GM10248 (cell line): ENCODE data around the gene VANGL1.

Experiments used
- CTCF ChIA-PET: fragments of 300-600 bp; sonication (Branson Sonifier 250); formaldehyde crosslinking; extraction: SDS; loops from one replicate; lab custom pipeline; 2021; ENCODE audit warnings: antibody characterized with exemption; lab: Yijun Ruan, JAX
- POLR2A ChIA-PET: fragments of 350-650 bp; sonication (Branson Sonifier 250); formaldehyde crosslinking; extraction: SDS; loops from one replicate; lab custom pipeline; 2020; ENCODE audit warnings: antibody characterized with exemption; lab: Yijun Ruan, JAX
- DNase-seq: peaks from one replicate; pipeline ENCODE4 v3.0.0; 2012; ENCODE audit errors: extremely low spot score
- CTCF ChIP-seq: IDR thresholded peaks from 2 replicates; pipeline ENCODE4 v1.5.1; 2012; ENCODE audit warnings: mild to moderate bottlenecking, low read depth; ENCODE audit errors: extremely low read depth, missing control alignments, control extremely low read depth

The VANGL1 gene

GRCh38 chr1:115682792-115683191 is 41.0 kb downstream of the VANGL1 start:
- CTCF ChIA-PET: interaction anchor here (1.0 to 2.1 kb wide), 3 partner anchors 14 to 24 kb away, joined by 3 to 10 read pairs (median 3); no protein-coding TSS in a partner anchor
- no peak for DNase-seq
- TF ChIP-seq CTCF: no peak
- POLR2A ChIA-PET: no interaction called here

DNA sequence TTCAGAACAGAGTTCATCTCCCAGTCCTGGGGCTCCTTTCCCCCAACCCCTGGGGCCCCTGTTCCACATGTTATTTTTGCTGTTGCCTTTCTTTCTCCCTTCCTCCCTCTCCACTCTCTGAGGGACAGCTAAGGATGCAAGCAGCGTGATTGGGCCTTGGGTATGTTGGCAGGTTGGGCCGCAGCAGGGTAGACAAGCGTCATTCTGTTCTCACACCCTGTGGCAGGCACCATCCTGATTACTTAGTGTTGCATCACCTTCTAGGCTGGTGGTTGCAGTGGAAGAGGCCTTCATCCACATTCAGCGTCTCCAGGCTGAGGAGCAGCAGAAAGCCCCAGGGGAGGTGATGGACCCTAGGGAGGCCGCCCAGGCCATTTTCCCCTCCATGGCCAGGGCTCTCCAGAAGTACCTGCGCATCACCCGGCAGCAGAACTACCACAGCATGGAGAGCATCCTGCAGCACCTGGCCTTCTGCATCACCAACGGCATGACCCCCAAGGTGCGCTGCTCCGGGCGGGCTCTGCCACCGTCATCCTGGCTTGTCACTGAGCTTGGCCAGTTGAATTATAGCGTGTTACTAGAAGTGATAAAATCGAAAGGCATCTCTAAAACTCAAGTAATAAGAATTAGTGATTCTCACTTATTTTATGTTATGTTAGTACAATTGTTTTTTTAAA is 43.4 kb downstream of the VANGL1 start:
- ChIA-PET POLR2A (no interaction called here), CTCF (interaction anchor here (1.2 to 2.5 kb wide), 3 partner anchors 9 to 79 kb away, joined by 3 to 8 read pairs (median 3); no protein-coding TSS in a partner anchor)
- no peak for DNase-seq
- TF ChIP-seq CTCF: no peak

DNA sequence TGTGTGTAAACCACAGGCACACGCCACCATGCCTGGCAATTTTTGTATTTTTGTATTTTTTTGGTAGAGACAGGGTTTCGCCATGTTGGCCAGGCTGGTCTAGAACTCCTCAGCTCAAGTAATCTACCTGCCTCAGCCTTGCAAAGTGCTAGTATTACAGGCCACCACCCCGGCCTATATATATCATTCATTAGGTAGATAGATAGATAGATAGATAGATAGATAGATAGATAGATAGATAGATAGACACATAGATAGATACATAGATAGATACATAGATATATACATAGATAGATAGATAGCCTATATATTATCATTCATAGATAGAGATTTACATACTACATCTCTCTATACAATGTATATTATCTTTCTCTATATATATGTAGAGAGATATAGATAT is 46.0 kb downstream of the VANGL1 start:
- TF ChIP-seq CTCF: no peak
- DNase-seq: no peak
- POLR2A ChIA-PET: no interaction called here
- CTCF ChIA-PET: interaction anchor here (1.2 to 3.7 kb wide), 2 partner anchors 18 to 79 kb away, joined by 3 to 19 read pairs; no protein-coding TSS in a partner anchor

GRCh38 chr1:115690972-115691371 is 49.2 kb downstream of the VANGL1 start:
- CTCF ChIA-PET: interaction anchor here (0.9 to 5.1 kb wide), 3 partner anchors 9 to 82 kb away, joined by 3 to 28 read pairs (median 4); no protein-coding TSS in a partner anchor
- POLR2A ChIA-PET: no interaction called here
- no peak for DNase-seq
- TF ChIP-seq CTCF: no peak

DNA sequence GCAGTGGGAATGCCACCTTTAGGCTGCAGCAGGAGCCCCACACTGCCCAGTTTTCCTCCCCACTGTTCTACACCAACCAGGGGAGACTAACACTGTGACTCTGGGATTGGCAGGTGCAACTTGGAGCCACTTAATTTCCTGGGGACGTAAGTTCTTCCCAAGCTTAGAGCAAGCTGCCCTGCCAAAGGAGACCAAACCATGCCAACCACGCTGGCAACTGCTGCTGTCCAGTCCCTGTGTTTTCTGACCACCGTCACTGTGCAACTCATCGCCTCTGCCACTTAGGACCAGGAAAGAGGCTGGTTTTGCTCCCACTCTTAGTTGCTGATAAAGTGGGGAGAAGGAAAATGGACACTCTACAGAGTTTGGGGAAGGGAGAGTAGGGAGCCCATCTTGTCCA is 50.5 kb downstream of the VANGL1 start:
- ChIA-PET CTCF (interaction anchor here (1.1 to 5.1 kb wide), 3 partner anchors 11 to 84 kb away, joined by 3 to 28 read pairs (median 4); no protein-coding TSS in a partner anchor), POLR2A (no interaction called here)
- TF ChIP-seq CTCF: no peak
- DNase-seq: no peak

DNA sequence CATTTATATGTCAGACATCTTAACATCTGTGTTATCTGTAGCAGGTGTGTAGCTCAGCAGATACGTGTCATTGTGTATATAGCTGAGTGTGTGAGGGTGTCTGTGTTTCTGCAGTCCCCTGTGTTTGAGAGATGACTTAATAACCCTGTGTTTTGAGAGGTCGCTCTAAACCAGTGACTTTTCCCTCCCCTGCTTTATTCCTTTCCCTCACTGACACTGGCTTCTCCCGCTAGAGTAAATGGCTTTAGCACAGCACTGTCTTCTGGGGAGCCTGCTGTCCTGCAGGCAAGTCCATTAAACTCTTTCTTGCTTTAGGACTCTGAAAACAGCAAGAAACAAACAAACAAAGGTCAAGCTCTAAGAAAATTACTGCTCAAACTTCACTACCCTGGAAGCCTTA is 53.0 kb downstream of the VANGL1 start:
- POLR2A ChIA-PET: no interaction called here
- CTCF ChIA-PET: interaction anchor here (0.9 to 5.1 kb wide), 4 partner anchors 9 to 71 kb away, joined by 3 to 28 read pairs (median 3); no protein-coding TSS in a partner anchor
- DNase-seq: no peak
- TF ChIP-seq CTCF: no peak
